Measurements from ENCODE around the gene ATXN1.

DNA sequence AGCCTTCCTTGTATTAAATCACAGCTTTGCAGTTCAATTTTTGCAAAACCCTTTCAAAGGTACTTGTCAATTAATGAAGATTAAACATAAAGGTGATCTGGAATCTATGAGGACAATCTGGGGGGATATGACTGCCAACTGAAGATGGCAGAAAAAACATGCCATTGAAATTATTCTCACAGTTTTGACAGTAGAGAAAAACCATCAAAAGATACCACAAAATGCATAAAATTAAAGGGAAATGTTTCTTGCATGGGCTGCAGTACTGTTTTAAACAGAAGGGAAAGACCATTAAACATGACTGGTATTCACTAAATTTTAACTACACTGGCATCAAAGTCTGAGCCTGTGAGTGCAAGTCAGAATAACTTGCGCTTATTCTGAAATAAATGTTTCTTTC is 194.2 kb downstream of the ATXN1 start:
- TF ChIP-seq RAD21 (conservative IDR thresholded peaks at IDR 0.05 in 1 of 2, IDR thresholded peaks at IDR 0.05 in 1 of 2), result no peak
- no peak for TF ChIP-seq RNF2 (IDR thresholded peaks at IDR 0.05; ENCODE audit: borderline replicate concordance, low read depth)
- TF ChIP-seq KDM1A (IDR thresholded peaks at IDR 0.05; ENCODE audit: low read depth), result no peak
